ENCODE measurements around the gene ADARB2. TPM values are rescaled to one million over a fixed set of nuclear protein-coding genes. Genes with fewer than 3 reads are reported as not detected.
"Not testable (repeated sequence)": the region's sequence is repeated elsewhere in the genome, so short reads cannot be mapped to it uniquely, and the experiment has no call there.

ADARB2 gene
- total RNA-seq, 2 donors from 2014 or later, result 8.0 to 12.2 TPM

DNA sequence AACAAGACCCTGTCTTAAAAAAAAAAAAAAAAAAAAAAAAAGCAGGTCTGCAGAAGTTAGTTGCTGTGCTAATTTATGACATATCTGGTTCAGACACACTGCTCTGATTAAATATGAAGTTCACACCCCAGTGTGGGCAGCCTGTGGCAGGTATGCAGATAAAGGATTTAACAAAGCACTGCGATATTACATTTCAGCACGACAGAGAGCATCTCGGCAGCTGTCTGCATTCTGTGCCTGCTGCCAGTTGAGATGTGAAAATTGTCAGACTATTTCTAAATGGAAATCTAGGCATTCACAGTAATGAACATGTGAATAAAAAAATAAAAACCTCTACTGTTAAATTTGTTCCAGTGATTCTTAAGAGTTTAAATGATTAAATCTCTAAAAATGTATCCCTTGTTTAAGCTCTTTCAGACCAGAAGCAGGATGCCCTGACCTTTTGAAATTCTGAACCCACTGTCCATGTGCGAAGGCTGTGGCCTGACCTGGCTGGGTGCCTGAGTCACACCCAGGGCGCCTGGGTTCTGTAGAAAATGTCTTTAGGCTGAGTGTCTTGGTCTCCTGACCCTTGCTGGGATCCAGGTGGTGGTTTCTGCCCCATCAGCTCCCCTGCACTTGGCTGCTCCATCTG, 408.2 kb downstream of the ADARB2 start:
- TF ChIP-seq, protein P1, sequence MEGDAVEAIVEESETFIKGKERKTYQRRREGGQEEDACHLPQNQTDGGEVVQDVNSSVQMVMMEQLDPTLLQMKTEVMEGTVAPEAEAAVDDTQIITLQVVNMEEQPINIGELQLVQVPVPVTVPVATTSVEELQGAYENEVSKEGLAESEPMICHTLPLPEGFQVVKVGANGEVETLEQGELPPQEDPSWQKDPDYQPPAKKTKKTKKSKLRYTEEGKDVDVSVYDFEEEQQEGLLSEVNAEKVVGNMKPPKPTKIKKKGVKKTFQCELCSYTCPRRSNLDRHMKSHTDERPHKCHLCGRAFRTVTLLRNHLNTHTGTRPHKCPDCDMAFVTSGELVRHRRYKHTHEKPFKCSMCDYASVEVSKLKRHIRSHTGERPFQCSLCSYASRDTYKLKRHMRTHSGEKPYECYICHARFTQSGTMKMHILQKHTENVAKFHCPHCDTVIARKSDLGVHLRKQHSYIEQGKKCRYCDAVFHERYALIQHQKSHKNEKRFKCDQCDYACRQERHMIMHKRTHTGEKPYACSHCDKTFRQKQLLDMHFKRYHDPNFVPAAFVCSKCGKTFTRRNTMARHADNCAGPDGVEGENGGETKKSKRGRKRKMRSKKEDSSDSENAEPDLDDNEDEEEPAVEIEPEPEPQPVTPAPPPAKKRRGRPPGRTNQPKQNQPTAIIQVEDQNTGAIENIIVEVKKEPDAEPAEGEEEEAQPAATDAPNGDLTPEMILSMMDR (IDR thresholded peaks at IDR 0.05), result no peak
- TF ChIP-seq POLR2A (IDR thresholded peaks at IDR 0.05), result no peak
- 53 to 69% methylated on average over 5 of the region's 5 CpGs for WGBS, 2 donors

DNA sequence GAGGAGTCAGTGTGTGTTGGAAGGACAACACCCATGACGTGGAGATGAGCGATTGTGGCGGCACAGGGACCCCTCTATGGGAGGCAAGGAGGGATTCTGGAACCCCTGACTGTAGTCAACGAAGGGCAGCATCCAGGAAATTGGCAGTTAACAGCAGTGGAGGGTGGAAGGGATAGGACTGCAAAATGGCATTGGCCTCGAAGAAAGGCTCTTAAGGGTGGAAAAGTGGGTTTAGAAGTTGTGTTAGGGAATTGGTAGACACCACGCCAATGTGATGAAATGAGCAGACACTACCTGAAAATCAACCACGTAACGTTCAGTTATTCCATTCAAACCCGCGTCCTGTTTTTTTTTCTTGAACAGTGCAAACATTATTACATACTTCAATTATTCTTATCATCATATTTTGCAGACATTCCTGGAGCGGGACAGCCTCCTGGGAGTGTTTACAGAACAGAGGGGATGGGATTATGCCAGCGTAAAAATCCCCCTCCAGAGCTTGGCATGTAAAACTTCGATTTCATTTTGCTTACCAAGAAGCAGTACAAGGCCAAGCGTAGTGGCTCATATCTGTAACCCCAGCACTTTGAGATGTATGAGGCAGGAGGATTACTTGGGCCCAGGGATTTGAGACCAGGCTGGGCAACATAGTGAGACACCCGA, 409.0 kb downstream of the ADARB2 start:
- H3K4me1 ChIP-seq, result no peaks in the 10 kb centered on the region
- peak; percentile 80 for ATAC-seq
- no peak overlapping the region for H3K4me3 ChIP-seq
- WGBS, 2 donors, result 37 to 45% methylated on average over 15 of the region's 15 CpGs
- no peaks in the 10 kb centered on the region for H3K27me3 ChIP-seq
- peak overlapping the region in 1 of 4 donors; percentile 37 for H3K27ac ChIP-seq
- peak in 1 of 4 donors; percentile 17 for DNase-seq
- TF ChIP-seq POLR2A (IDR thresholded peaks at IDR 0.05), result no peak
- TF ChIP-seq, protein P1 (IDR thresholded peaks at IDR 0.05), result no peak
- no peaks in the 10 kb centered on the region for H3K36me3 ChIP-seq (replicated peaks in 1 of 2; ENCODE audit: insufficient read depth in 1 of 2, low read depth in 2 of 2)
- intact Hi-C loops (cut with DNase I), result no loop called here
- H3K9me3 ChIP-seq, result no peaks in the 10 kb centered on the region

More for the DNA sequence above, 408.2 kb downstream of the ADARB2 start:
- Histone ChIP-seq H3K27ac (no peak overlapping the region), H3K4me1 (no peaks in the 10 kb centered on the region), H3K27me3 (no peaks in the 10 kb centered on the region), H3K4me3 (no peak overlapping the region), H3K9me3 (no peaks in the 10 kb centered on the region), H3K36me3 (replicated peaks in 1 of 2; ENCODE audit: insufficient read depth in 1 of 2, low read depth in 2 of 2) (no peaks in the 10 kb centered on the region)
- intact Hi-C loops (cut with DNase I), result no loop called here
- DNase-seq (no peak), ATAC-seq (no peak)

DNA sequence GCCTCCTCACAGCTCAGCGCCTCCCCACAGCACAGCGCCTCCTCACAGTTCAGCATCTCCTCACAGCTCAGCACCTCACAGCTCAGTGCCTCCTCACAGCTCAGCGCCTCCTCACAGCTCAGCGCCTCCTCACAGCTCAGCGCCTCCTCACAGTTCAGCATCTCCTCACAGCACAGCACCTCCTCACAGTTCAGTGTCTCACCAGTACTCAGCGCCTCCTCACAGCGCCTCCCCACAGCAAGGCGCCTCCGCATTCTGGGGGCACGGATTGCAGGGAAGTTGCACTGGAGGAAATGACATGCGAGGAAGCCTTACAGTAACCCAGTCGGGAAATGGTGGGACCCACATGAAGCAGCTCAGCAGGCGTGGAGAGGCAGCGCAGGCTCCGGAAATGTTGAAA, 409.6 kb downstream of the ADARB2 start:
- 69 to 76% methylated on average over 14 of the region's 15 CpGs for WGBS, 2 donors
- H3K4me1 ChIP-seq, result no peaks in the 10 kb centered on the region

DNA sequence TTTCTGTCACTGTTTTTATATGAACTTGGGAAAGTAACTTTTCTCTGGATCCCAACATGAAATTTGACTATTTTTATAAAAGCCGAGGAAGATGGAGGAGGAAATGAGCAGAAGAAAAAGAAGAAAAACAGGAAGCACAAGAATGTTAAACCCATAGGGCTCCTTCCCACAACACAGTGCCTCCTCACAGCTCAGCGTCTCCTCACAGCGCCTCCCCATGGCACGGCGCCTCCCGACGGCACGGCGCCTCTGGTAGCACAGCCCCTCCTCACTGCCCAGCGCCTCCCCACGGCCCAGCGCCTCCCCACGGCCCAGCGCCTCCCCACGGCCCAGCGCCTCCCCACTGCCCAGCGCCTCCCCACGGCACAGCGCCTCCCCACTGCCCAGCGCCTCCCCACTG, 410.8 kb downstream of the ADARB2 start:
- H3K27me3 ChIP-seq; intact Hi-C loops (cut with DNase I); H3K36me3 ChIP-seq (replicated peaks in 1 of 2; ENCODE audit: insufficient read depth in 1 of 2, low read depth in 2 of 2); H3K4me3 ChIP-seq; H3K27ac ChIP-seq; ATAC-seq; DNase-seq; H3K9me3 ChIP-seq; H3K4me1 ChIP-seq: not testable (repeated sequence)
- whole genome bisulfite sequencing, 2 donors, result 77 to 81% methylated on average over 9 to 10 of the region's 20 CpGs

More for the DNA sequence above, 409.6 kb downstream of the ADARB2 start:
- intact Hi-C loops (cut with DNase I), result no loop called here
- Histone ChIP-seq H3K4me3 (no peak overlapping the region), H3K27me3 (no peaks in the 10 kb centered on the region), H3K9me3 (no peaks in the 10 kb centered on the region), H3K36me3 (replicated peaks in 1 of 2; ENCODE audit: insufficient read depth in 1 of 2, low read depth in 2 of 2) (no peaks in the 10 kb centered on the region), H3K27ac (peak overlapping the region in 1 of 4 donors; percentile 37)
- ATAC-seq, result no peak
- TF ChIP-seq, protein P1 (IDR thresholded peaks at IDR 0.05), result no peak
- DNase-seq, result no peak

DNA sequence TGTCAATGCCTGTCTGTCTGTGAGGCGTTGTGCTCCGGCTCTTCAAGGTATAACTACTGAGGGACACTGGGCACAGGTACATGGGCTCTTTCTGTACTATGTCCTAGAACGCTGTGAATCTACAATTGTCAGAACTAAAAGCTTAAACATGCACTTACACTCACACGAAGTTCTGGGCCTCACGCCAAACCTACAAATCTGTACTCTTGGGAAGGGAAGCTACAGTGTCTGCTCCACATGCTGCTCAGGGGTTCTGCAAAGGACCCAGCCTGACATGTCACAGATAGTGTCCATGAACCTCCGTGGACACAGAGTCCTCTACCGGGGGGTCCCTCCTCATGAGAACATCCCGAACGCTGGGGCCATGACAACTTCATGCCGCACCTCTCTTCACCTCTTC, 412.4 kb downstream of the ADARB2 start:
- Histone ChIP-seq H3K27me3 (no peaks in the 10 kb centered on the region), H3K4me3 (no peak overlapping the region), H3K36me3 (replicated peaks in 1 of 2; ENCODE audit: insufficient read depth in 1 of 2, low read depth in 2 of 2) (no peaks in the 10 kb centered on the region), H3K9me3 (no peaks in the 10 kb centered on the region), H3K4me1 (no peaks in the 10 kb centered on the region), H3K27ac (no peak overlapping the region)
- ATAC-seq (no peak), DNase-seq (no peak)
- intact Hi-C loops (cut with DNase I), result no loop called here
- 71 to 80% methylated on average over 10 of the region's 10 CpGs for WGBS, 2 donors
- TF ChIP-seq POLR2A (IDR thresholded peaks at IDR 0.05), result no peak
- TF ChIP-seq, protein P1 (IDR thresholded peaks at IDR 0.05), result no peak
